Mammary epithelial cell (primary cell): Measurements from ENCODE around the gene QKI.

Experiments
- EZH2 ChIP-seq: IDR thresholded peaks from 2 replicates; pipeline ENCODE4 v1.6.1; 2012; ENCODE audit warnings: low read length, inconsistent platforms, borderline replicate concordance
- TF ChIP-seq, protein P1 (sequence below), 2 donors: IDR thresholded peaks in 1 of 2; conservative IDR thresholded peaks in 1 of 2; 2 replicates each; pipeline ENCODE4 v1.5.1; 2011 to 2012; ENCODE audit warnings: inconsistent platforms in 2 of 2, low read length in 2 of 2, mild to moderate bottlenecking in 2 of 2, control low read depth in 1 of 2, low read depth in 1 of 2; ENCODE audit not compliant: insufficient read depth in 1 of 2; ENCODE audit errors: extremely low read depth in 1 of 2

DNA sequence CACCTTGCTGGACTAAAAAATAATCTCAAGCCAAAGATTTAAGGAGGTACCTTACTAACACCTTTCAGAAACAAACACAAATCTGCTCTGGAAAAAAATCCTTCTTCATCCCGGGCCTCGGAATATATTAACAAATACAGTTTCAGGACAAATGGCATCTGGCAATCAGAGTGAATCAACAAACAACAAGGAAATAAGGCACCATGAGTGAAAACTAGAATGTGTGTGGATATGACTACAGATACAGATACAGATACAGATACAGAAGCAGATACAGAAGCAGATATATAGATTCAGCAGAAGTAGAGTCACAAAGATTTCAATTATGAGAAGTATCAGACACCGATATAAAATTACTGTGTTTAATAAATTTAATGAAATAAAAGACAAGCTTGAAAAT is 178.4 kb downstream of the QKI start:
- TF ChIP-seq EZH2, result no peak
- TF ChIP-seq, protein P1, sequence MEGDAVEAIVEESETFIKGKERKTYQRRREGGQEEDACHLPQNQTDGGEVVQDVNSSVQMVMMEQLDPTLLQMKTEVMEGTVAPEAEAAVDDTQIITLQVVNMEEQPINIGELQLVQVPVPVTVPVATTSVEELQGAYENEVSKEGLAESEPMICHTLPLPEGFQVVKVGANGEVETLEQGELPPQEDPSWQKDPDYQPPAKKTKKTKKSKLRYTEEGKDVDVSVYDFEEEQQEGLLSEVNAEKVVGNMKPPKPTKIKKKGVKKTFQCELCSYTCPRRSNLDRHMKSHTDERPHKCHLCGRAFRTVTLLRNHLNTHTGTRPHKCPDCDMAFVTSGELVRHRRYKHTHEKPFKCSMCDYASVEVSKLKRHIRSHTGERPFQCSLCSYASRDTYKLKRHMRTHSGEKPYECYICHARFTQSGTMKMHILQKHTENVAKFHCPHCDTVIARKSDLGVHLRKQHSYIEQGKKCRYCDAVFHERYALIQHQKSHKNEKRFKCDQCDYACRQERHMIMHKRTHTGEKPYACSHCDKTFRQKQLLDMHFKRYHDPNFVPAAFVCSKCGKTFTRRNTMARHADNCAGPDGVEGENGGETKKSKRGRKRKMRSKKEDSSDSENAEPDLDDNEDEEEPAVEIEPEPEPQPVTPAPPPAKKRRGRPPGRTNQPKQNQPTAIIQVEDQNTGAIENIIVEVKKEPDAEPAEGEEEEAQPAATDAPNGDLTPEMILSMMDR (conservative IDR thresholded peaks at IDR 0.05 in 1 of 2, IDR thresholded peaks at IDR 0.05 in 1 of 2; ENCODE audit: extremely low read depth in 1 of 2, insufficient read depth in 1 of 2, low read depth in 1 of 2, low read length in 2 of 2), result no peak
